COLO829 (cell line): ENCODE results near the gene MACROD1.

Source experiments
- DNase-seq: peaks from one replicate; pipeline ENCODE4 v3.0.0; 2012; ENCODE audit warnings: low spot score

MACROD1 gene

DNA sequence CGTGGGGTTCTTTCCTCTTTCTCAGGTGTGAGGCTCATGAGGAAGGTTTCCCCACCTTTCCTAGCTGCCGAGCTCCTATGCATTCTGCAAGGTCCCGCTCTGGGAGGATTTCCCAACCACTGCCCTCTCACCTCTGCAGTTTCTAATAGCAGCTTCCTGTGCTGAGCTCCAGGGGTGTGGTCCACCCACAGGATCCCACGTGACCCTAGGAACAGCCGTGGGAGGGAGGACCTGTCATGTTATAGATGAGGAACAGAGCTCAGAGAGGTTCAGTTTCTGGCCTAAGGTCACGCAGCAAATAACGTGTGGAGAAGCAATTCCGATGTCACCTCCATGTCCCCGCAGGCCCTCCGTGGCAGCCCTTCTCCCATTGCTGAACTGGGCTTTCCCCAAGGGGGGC lies 91.7 kb downstream of the MACROD1 start:
- no peak for DNase-seq

DNA sequence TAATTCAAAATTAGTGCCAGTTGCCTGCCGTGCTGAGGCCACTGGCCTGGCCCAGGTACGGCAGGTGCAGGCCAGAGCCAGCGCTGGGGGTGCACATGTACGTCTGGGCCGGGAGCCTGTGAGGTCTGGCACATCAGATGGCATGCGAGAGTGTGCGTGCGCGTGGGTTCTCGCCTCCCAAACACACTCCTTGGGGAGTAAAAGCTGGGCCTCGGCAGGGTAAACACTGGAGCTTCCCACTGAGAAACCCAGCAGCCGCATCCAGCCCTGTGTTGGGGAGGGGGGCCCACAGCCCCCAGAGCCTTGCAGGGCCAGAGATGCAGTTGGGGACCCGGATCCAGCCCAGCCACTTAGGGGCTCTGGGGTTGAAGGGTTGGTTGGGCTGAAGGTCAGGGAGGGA lies 92.4 kb downstream of the MACROD1 start:
- no peak for DNase-seq

DNA sequence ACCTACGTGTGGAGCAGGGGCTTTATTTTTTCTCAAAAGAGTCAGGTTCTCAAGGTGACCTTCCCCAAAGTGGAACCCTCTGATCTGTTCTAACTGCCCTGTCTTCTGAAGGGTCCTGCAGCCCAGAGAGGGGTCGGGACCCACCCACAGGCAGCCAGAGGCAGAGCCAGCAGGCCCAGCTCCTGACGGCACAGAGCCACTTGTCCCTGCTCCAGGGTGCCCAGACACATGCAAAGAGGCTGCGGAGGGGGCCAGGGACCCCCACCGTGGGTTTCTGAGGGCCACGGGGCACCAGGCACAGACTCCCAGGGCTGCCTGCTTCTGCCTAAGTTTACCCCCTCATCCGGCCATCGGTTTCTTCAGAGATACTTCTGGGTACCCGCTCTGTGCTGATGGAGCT lies 93.0 kb downstream of the MACROD1 start:
- no peak for DNase-seq

DNA sequence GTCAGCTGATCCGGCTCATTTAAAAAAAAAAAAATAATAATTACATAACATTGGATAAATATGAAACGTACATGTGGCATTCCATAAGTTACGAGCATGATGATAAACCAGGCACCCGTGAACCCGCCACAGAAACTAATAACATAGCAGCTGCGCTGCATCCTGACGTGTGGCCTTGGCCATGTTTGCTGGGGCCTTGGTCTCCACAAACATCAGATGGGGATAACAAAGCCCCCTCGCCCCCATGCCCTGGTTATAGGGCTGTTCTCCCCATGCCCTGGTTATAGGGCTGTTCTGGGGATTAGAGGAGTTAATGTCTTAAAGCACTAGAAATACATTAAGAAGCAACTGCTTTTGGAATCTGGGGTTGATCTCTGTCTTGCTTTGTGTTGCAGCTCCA lies 93.5 kb downstream of the MACROD1 start:
- DNase-seq, result no peak

DNA sequence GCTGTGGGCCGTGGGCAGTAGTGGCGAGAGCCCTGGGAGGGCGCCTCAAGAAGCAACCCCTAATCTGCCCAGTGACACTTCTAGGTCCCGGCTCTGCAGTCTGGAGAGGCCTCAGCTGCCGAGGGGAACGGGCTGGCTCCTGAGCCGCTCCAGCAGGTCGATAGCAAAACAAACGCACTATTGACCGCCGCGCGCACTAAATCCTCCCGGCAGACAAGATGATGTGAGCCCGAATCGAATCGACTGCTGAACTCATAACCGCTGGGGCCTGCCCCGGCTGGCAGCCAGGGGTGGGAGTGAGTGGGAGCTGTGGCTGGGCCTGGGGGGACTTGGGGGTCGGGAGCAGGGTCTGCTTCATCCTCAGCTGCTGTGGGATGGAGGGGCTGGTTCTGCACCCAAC lies 94.1 kb downstream of the MACROD1 start:
- DNase-seq, result no peak

DNA sequence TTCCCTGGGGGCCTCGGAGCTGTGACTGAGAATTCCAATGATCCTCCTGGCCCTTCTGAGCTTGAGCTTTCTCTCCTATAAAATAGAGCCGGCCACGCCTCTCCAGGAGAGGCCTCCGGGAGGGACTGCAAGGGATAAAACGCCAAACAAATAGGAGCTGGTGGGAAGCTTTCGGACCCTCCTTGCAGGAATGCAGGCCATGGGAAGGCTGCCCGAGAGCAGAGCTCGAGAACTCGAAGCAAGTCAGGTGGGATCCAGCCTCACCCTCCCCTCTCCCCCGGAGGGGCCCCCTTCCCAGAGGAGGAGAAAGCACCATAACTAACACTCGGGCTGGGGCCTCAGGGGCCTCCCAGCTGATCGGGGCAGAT lies 95.6 kb downstream of the MACROD1 start:
- no peak for DNase-seq

DNA sequence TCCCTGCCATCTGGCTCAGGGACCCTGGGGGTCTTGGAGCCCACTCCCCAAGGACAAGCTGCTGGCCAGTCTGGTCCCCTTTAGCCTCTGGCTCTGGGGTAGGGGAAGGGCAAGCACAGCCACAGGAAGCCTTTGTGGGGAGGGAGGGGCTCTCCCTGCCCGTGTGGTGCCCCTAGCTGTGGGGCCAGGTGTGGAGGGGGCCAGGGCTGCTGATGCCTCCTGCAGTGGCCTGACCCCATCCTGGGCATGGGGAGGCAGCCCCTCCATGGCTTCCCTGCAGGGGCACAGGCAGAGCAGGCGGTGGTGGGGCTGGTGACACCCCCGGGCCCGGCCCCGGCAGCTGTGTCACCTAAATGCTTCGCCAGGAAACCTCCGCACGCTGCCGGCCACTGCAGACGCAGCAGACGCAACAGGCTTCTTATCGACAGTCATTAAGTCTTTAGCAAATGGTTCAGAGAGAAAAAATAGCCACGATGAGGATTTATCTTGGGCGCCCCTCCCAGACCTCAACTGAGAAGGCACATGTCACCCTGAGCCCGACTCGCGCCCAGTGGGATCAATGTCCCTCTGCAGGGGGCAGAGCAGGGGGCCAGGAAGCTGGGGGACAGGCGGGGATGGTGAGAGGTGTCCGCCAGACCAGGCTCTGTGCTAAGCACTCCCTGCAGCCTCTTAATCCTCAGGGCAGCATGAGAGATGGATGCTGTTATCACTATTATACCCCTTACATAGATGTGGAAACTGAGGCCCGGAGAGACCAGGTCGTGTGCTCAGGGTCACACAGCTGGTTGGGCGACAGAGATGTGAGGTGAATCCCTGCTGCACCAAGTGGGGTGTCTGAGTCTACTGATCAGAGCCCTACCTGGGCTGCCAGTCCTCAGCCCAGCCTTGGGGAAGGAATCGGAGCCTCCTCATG lies 96.3 kb downstream of the MACROD1 start:
- DNase-seq, result no peak

DNA sequence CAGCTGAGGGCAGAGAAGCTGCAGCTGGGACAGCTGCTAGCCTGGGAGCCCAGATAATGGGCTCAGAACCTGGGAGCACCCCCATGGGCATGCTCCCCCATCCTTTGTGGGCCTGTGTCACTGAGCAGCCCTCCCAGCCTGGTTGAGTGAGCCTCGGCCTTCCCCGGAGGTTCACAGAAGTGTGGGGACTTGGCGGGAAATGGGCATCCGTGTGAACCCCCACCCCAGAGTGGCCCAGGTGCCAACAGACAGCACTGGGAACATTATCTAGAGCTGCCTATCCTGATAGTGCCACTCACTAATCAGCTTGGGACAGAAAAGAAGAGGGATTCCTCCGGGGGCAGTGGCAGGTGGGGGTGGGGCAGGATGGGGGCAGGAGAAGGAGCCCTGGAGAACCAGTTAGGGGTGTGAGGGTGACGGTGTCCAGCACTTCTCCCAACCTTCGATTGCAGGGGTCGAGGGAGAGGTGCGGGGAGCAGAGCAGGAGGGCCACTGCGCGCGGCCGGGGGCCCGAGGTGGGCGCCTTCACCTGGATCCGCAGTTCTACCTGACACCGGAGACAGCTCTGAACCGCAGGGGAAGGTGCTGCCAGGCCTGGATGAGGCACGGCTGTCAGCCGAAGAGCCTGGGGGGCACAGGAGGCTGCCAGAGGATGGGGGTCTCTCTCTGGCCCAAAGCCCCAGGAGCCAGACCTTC lies 97.1 kb downstream of the MACROD1 start:
- no peak for DNase-seq

DNA sequence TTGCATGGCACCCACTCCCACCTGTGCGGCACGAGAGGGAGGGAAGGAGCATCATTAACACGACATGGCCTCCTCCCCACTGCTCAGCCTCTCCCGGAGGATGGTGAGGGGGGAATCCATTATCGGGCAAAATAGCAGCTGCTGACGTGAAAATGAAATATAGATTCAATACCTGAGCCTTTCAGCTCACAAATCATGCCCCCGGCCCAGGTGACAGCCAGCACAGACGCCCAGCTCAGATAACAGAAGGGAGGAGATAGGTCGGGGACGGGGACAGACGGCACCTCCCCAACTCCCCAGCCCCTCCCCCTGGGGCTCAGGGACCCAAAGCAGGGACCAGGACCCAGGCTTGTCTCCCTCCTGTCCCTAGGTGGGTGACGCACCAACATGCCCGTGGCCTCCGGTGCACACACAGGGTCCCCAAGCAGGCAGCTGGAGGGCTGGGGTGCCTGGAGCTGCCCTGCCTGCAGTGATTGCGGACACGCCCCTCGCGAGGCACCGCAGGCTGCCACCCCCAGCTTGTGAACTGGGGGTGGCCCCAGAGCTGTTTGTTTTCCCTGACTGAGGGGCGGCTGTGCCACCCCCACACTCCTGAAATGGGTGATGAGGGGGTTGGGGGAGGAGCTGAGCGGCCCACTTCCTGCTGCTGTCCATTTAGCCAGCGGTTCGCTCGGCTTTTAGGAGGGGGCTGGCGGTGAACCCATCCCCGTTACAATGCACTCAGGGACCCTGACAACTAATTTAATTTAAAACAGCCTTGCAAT lies 98.5 kb downstream of the MACROD1 start:
- no peak for DNase-seq

DNA sequence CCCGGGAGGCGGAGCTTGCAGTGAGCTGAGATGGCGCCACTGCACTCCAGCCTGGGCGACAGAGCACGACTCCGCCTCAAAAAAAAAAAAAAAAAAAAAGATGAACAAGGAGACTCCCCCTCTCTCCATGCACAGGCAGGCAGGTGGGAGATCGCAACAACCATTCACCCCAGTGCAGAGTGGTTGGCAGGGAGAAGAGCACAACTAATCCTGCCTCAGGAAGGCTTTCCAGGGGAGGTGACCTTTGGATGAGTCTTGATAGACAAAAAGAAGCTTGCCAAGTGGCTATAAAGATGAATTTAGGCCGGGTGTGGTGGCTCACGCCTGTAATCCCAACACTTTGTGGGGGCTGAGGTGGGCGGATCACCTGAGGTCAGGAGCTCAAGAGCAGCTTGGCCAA lies 100.2 kb downstream of the MACROD1 start:
- no peak for DNase-seq

DNA sequence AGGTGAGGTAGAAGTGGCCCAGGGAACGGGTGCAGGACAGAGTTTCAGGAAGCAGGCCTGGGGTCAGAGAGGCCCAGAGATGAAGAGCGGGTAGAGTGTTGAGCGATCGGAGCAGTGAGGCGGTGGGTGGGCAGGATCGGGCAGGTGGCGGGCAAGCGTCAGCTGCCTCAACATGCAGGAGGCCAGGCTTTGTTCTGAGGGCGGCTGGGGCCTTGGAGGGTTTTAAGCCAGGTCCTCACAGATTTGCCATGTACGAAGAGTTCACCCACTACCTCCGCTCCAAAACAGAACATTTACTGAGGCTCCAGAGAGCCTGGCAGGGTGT lies 100.8 kb downstream of the MACROD1 start:
- DNase-seq, result no peak

DNA sequence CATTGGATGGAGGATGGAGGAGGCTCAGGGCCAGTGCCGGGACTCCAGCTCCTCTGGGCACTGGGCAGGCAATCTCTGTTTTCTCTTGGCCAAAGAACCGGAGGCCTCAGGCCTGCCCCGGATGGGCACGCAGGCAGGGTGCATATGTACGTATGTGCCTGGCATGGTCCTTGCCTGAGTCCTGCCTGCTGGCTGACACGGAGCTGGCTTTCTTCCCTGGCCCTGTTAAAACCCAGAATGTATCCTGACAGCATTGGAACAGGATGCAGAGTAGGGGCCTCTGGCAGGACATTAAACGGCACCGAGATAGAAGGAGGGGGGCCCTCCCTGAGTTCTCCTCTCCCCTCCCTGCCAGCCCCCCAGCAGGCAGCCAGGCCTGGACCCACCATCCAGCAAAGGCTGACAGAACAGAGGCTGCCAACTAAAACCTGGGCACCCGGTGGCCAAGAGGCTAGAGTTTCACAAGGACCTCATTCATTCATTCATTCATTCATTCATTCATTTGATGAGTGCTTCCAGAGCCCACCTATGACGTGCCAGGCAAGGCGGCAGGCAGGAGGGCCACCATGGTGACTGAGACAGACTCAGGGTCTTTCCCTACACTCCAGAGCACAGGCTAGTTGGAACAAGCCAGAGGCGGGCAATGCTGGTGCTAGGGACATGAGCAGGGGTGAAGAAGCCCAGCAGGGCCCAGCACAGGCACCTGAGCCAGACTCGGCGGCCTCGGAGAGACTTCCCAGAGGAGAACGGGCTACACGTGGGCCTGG lies 101.4 kb downstream of the MACROD1 start:
- DNase-seq, result no peak

DNA sequence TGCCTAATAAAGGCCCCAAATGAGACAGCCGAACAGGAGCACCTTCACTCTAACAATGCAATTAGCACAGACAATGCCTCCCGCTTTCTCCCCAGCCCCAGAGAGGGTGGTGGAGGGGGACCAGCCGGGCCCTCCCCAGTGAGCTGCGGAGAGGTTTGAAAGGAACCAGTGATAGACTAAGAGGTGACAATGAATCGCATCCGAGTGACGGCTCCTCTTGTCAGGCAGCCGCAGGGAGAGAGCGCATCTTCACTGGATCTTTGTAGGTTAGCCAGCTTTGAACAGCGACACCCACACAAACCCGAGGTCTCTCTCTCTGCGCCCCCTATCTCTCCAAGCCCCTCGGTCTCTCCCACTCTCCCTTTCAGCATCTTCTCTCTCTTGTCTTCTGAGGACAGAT lies 102.1 kb downstream of the MACROD1 start:
- no peak for DNase-seq

DNA sequence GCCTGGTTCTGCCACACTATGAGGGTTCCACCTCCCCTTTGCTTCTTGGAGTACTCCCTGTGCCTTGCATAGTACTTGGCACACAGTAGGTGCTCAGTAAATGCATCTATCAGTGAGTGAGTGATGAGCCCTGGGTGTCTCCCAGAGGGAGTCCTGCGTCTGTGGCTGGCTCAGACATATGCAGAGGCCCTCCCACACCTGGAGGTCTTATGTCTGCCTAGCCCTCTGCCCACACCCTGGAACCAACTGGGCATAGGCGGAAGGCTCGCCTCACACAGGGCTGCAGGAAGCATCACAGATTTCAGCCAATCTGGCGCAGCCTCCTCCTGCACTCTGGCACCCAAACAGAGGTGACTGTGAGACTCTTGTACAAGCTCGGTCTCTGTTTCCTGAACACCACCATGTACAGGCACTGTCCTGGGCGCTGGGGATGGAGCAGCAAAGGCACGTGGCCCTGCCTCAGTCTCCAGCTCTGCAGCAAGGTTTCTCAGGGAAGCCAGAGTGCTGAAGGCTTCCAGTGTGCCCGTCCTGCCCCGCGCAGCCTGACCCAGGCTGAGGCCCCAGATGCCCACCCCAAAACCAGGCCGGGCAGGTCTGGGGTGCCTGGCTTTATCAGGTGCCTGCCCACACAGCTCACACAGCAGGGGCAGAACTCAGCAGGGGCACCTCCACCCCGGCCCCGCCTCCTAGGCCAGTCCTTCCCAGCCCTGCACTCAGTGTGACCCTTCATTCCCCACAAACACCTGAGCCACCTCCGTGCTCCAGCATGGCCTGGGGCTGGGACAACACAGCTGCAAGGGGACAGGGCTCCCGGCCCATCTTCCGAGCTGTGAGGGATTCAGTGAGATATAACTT lies 103.5 kb downstream of the MACROD1 start:
- DNase-seq, result no peak

DNA sequence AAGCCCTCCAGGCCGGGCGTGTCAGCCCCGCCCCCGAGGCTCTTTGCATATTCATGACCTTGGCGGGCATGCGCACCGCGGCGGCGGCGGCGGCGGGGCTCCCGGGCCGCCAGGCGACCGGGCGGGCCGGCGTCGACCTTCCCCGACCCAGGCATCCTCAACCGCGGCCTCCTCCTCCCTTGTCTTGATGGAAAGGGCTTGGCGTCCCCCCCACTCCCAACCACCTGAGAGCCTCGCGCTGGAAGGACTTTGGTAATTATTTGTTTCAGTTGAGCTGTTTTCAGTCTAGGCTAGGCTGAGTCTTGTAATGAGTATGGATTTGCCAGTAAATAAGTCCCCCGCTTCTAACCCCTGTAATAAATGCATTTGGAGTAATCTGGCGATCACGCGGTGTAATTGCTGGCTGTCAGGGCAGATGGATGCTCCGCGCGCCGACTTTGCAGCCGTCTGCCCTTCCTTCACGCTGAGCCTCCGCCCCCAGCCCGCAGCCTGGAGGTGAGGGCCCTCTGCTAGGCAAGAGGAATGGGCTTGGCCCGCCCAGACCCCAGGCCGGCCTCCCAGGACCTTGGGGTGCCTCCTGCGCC lies 105.0 kb downstream of the MACROD1 start:
- peak; percentile 42 for DNase-seq

DNA sequence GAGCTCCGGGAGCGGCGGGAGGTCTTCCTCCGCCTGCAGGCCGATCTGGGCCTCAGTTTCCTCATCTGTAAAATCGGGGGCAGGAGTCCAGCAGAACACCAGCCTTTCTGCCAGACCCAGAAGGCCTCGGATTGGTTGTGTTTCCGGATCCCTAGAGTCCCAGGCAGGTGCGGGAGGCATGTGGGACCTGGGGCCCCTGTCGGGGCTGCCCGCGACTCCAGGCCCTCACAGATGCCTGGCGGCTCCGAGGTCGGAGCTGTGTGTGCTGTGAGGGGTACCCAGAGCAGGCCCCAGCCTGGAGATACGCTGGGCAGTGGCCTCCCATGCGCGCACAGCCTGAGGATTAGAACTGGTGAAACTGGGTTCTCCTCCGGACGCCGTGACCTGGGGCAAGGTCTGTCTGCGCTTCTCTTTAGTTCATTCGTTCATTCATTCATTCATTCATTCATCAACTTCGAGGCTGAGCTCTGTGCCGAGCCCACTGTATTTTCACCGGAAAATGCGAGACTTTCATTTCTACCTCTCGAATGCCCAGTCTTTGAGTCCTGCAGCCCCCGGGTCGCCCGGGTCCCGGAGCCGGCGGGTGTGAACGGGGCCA lies 105.6 kb downstream of the MACROD1 start:
- DNase-seq, result no peak

DNA sequence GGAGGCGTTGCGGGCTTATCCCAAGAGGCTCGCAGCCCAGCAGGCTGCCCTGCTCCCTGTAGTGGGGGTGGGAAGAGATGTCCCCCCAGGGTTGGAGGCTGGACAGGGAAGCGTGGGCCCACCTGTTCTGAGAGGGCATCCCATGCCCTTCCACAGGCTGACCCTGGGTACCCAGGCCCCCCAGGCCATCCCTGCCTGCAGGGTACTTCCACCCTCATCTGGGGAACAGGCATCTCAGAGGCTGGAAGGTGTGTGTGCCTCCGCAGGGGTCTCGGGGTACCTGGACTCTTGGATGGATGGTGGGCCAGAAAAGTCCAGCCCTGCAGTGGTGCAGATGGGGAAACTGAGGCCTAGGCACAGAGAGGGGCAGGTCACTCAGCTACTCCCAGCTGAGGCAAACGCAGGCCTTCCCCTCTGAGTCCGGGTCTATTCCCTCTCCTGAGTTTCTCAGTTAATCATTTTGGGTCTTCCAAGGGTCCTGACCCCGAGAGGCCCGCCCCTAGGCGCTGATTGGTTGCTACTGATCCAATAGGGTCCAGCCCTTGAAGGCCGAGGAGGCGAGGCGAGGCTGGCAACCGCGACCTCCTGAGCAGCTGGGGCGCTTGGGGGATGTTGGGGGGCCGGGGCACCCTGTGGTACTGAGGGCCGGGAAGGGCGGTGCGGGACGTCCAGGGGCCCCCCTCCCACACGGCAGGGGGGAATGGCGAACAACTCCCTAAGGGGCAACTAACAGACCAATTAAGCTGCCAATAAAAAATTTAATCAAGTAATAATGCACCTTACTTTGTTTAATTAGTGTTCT lies 106.4 kb downstream of the MACROD1 start:
- no peak for DNase-seq

DNA sequence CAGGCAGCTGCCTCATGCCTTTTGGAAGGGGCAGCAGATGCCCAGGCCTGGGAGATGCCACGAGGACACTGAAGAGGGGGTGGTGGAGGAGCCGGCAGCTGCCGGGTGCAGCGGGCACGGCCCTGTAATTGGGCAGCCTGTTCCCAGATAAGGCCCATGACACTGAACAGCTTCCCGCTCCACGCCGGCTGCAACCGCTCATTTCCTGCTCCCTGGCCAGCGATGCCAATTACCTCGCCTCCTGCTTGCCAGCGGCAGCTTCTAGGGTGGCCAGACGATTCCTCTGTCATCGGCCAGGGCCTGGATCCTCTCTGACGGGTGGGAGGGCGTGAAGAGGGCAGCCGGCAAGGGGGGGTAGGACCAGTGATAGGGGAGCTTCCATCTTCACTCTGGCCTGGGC lies 107.4 kb downstream of the MACROD1 start:
- no peak for DNase-seq

DNA sequence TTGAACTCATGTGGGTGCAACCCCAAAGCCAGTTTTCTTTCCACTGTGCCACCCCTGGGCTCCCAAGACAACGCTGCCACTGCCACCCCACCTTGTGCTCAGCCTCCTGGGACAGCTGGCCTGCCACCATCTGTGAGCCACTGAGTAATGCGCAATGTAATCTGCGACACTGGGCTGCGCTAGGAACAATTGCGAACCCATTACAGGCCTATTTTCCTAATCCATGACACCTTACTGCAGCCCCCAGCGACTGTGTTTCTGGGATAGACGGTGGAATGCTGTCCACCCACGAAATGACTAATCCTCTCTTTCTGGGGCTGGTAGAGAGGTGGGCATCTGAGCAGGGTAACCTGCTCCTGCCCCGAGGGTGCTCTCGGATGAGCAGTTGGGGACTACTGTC lies 108.0 kb downstream of the MACROD1 start:
- no peak for DNase-seq

DNA sequence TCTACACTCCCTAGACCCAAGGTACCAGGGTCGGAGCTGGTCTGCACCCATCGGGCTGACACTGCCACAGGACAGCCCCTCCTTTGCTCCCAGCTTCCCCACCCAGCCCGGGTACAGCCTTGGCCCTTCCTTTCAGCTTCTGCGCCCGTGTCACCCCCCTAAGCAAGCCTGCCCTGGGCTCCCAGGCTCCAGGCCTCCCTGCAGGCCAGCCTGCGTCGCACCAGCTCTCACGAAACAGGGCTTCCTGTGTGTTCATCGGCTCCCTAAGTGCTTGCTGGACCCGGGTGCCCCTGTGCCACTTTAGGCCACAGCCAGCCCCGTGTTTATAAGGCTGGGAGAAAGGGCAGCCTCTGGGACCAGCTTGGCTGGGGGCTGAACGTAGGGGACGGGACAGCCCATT lies 109.1 kb downstream of the MACROD1 start:
- no peak for DNase-seq
